Central memory CD4-positive, alpha-beta T cell (primary cell): Measurements from ENCODE around the gene TAS2R39.

Experiments
- DNase-seq: peaks from one replicate; pipeline ENCODE4 v3.0.0; 2022

TAS2R39 gene

GRCh38 chr7:143216686-143217085 lies 33.5 kb downstream of the TAS2R39 start:
- no peak for DNase-seq

- DNase-seq, result no peak
Measured at GRCh38 chr7:143217806-143218205, 34.6 kb downstream of the TAS2R39 start.

GRCh38 chr7:143221286-143221685 lies 38.1 kb downstream of the TAS2R39 start:
- no peak for DNase-seq

GRCh38 chr7:143221737-143222136 lies 38.5 kb downstream of the TAS2R39 start, which contains the start of gene TAS2R40:
Gene TAS2R40, plus strand, starts transcription at chr7:143222037. Its CDS starts 42 bp downstream, at chr7:143222079.
- no peak for DNase-seq

- DNase-seq, result no peak
Measured at GRCh38 chr7:143222782-143223181, 39.6 kb downstream of the TAS2R39 start.

- no peak for DNase-seq
Measured at GRCh38 chr7:143223784-143224183, 40.6 kb downstream of the TAS2R39 start.

- DNase-seq, result no peak
Measured at GRCh38 chr7:143225047-143225446, 41.8 kb downstream of the TAS2R39 start.

- no peak for DNase-seq
Measured at GRCh38 chr7:143227806-143228205, 44.6 kb downstream of the TAS2R39 start.

- DNase-seq, result no peak
Measured at GRCh38 chr7:143229054-143229790, 46.0 kb downstream of the TAS2R39 start.

- no peak for DNase-seq
Measured at GRCh38 chr7:143230602-143231457, 47.6 kb downstream of the TAS2R39 start.
